NCI-H510A (cell line): ENCODE data around the gene C3orf20.

ENCODE experiments used
- DNase-seq: peaks from one replicate; lab custom pipeline; 2025; lab: John Stamatoyannopoulos, UW

The C3orf20 gene

GRCh38 chr3:14814411-14814871, 139.5 kb downstream of the C3orf20 start:
- DNase-seq, result no peak

GRCh38 chr3:14816359-14816758, 141.4 kb downstream of the C3orf20 start:
- no peak for DNase-seq

GRCh38 chr3:14818804-14819500, 144.0 kb downstream of the C3orf20 start, which contains the start of gene FGD5:
TSS of gene FGD5 (plus strand) at chr3:14818962. CDS start at chr3:14819072, 110 bp downstream.
- DNase-seq, result no peak

- DNase-seq, result no peak
These were observed 144.7 kb downstream of the C3orf20 start for GRCh38 chr3:14819671-14820070.

- DNase-seq, result no peak
These were observed 145.2 kb downstream of the C3orf20 start for GRCh38 chr3:14820156-14820555.

- no peak for DNase-seq
These were observed 146.2 kb downstream of the C3orf20 start for GRCh38 chr3:14821151-14821550.

- no peak for DNase-seq
These were observed 147.2 kb downstream of the C3orf20 start for GRCh38 chr3:14822134-14822533.
